ENCODE measurements around the gene PPM1L.

DNA sequence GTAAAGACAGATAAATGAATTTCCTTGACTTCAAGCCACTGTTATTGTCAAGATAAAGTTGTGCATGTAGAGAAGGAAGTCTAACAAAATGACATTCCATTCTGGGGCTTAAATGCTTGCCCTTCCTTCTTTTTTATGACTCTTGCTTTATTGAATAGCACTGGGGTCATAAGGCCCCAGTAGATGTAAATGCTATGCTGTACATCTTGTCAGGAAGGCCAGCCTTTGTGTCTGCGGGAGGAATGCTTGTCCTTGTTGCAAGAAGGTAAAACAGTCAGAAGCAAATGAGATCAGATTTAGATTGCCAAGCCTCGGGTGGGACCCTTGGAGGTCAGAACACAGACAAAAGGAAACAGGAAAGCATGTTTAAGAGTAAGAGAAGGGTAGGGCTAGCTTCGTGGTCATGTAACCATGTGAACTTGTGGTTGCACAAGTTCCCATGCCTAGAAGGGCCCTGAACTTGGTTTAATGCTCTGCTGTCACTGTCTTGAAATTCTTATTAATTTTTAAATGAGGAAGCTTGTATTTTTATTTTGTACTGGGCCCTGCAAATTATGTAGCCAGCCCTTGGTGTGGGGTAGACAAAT, 81.5 kb downstream of the PPM1L start:
- TF ChIP-seq CTCF (IDR thresholded peaks at IDR 0.05) (no peak), POLR2A (IDR thresholded peaks at IDR 0.05) (no peak)

Measured in vagina (tissue), 2 donors.